Cardiac fibroblast (primary cell): ENCODE data around the gene IFIT5.
A peak's percentile ranks its signal among the peaks of the same experiment; 100 is the strongest.

Experiments
- DNase-seq, 2 donors: peaks; one replicate each; pipeline versions ENCODE4 v3.0.0 to v3.0.0-alpha.2; 2010; ENCODE audit warnings: low read depth in 2 of 2
- H3K4me3 ChIP-seq, 2 donors: replicated peaks in 1 of 2; 1 replicate in 1 of 2; 2 replicates in 1 of 2; pipeline ENCODE4 v1.5.1; 2011; ENCODE audit warnings: low read depth in 2 of 2, low read length in 2 of 2, mild to moderate bottlenecking in 2 of 2, moderate library complexity in 1 of 2
- CTCF ChIP-seq: IDR thresholded peaks from one replicate; pipeline ENCODE4 v1.5.1; 2011; ENCODE audit warnings: low read depth, mild to moderate bottlenecking, low read length, inconsistent platforms

Gene IFIT5

GRCh38 chr10:89463846-89464537 lies 49.6 kb downstream of the IFIT5 start:
- no peak for DNase-seq
- no peak for TF ChIP-seq CTCF
- H3K4me3 ChIP-seq, result no peak overlapping the region

- no peak overlapping the region for H3K4me3 ChIP-seq
- peak in 1 of 2 donors; percentile 25 for DNase-seq
- TF ChIP-seq CTCF, result no peak
Measured at GRCh38 chr10:89465196-89465595, 50.8 kb downstream of the IFIT5 start.

GRCh38 chr10:89466599-89467035 lies 52.2 kb downstream of the IFIT5 start:
- DNase-seq, result peak; percentile 66 to 69
- H3K4me3 ChIP-seq, result no peak overlapping the region
- peak; percentile 66 for TF ChIP-seq CTCF

GRCh38 chr10:89468191-89468965 lies 54.0 kb downstream of the IFIT5 start:
- DNase-seq, result no peak
- TF ChIP-seq CTCF, result no peak

GRCh38 chr10:89469517-89469916 lies 55.1 kb downstream of the IFIT5 start:
- no peak for TF ChIP-seq CTCF
- no peak for DNase-seq
- H3K4me3 ChIP-seq, result no peak overlapping the region

More at GRCh38 chr10:89468191-89468965, 54.0 kb downstream of the IFIT5 start:
- no peak overlapping the region for H3K4me3 ChIP-seq
